CD4-positive, alpha-beta memory T cell (primary cell): ENCODE measurements around the gene PROSER1. TPM values are rescaled to one million over a fixed set of nuclear protein-coding genes. Genes with fewer than 3 reads are reported as not detected.

Source experiments
- CTCF ChIA-PET: fragments of 350-600 bp; sonication (Branson Sonifier 250); formaldehyde crosslinking; loops from one replicate; lab custom pipeline; 2021; ENCODE audit warnings: inconsistent platforms; ENCODE audit not compliant: partially characterized antibody; lab: Charles Lee
- POLR2A ChIA-PET: fragments of 350-600 bp; sonication (Branson Sonifier 250); formaldehyde crosslinking; loops from one replicate; lab custom pipeline; 2021; ENCODE audit not compliant: partially characterized antibody; lab: Charles Lee
- DNase-seq, 5 donors: peaks; one replicate each; pipeline versions ENCODE4 v3.0.0 to v3.0.0-alpha.2; 2020 to 2022; ENCODE audit warnings: mixed read lengths in 1 of 5
- H3K27ac ChIP-seq: one replicate; pipeline ENCODE4 v1.7.0; 2013; ENCODE audit warnings: low read depth, low read length
- H3K27me3 ChIP-seq: 2 replicates; pipeline ENCODE4 v1.7.0; 2013; ENCODE audit warnings: mild to moderate bottlenecking, low read length, moderate library complexity; ENCODE audit not compliant: insufficient read depth
- H3K36me3 ChIP-seq: 2 replicates; pipeline ENCODE4 v1.7.0; 2013; ENCODE audit warnings: mild to moderate bottlenecking, low read length, moderate library complexity; ENCODE audit not compliant: insufficient read depth
- H3K4me1 ChIP-seq: 2 replicates; pipeline ENCODE4 v1.7.0; 2013; ENCODE audit warnings: mild to moderate bottlenecking, low read length, moderate library complexity; ENCODE audit not compliant: insufficient read depth
- H3K4me3 ChIP-seq, 2 donors: one replicate each; pipeline ENCODE4 v1.7.0; 2013; ENCODE audit warnings: low read length in 2 of 2, mild to moderate bottlenecking in 1 of 2
- H3K9me3 ChIP-seq, 2 donors: one replicate each; pipeline ENCODE4 v1.7.0; 2013; ENCODE audit warnings: low read length in 2 of 2, control low read depth in 1 of 2; ENCODE audit not compliant: control insufficient read depth in 1 of 2
- H3K27ac Mint-ChIP-seq, 7 donors: one replicate each; pipeline ENCODE4 v1.8.0; 2020 to 2021; ENCODE audit warnings: mixed read lengths in 7 of 7, mild to moderate bottlenecking in 6 of 7, inconsistent platforms in 3 of 7, moderate library complexity in 3 of 7
- H3K27me3 Mint-ChIP-seq, 2 donors: one replicate each; pipeline ENCODE4 v1.8.0; 2020 to 2021; ENCODE audit warnings: mixed read lengths in 2 of 2
- H3K36me3 Mint-ChIP-seq, 2 donors: one replicate each; pipeline ENCODE4 v1.8.0; 2020 to 2021; ENCODE audit warnings: mixed read lengths in 2 of 2, inconsistent platforms in 1 of 2, mild to moderate bottlenecking in 1 of 2
- H3K4me1 Mint-ChIP-seq, 4 donors: one replicate each; pipeline ENCODE4 v1.8.0; 2020 to 2021; ENCODE audit warnings: mixed read lengths in 4 of 4, mild to moderate bottlenecking in 1 of 4
- H3K4me3 Mint-ChIP-seq, 8 donors: one replicate each; pipeline ENCODE4 v1.8.0; 2020 to 2021; ENCODE audit warnings: mixed read lengths in 8 of 8, mild to moderate bottlenecking in 7 of 8, moderate library complexity in 6 of 8, inconsistent platforms in 3 of 8
- H3K9me3 Mint-ChIP-seq, 8 donors: one replicate each; pipeline ENCODE4 v1.8.0; 2020 to 2021; ENCODE audit warnings: mixed read lengths in 8 of 8, mild to moderate bottlenecking in 5 of 8, inconsistent platforms in 3 of 8, moderate library complexity in 1 of 8
- intact Hi-C: fragments of 100-400 bp; cut with micrococcal nuclease; formaldehyde crosslinking; loops from one replicate; pipeline ENCODE4 v1.15.1; 2023
- polyA plus RNA-seq, 2 donors: library from polyadenylated mRNA; unstranded; fragments of 300-500 nt; fragmentation: Illumina TruSeq; gene quantifications; one replicate each; pipeline ENCODE4 v1.2.3, GENCODE V29; 2021
- total RNA-seq, 2 experiments: library from RNA; stranded (reverse); gene quantifications; one replicate each; pipeline ENCODE4 v1.2.3, GENCODE V29; 2021

PROSER1 gene
- total and polyA plus RNA-seq, 4 experiments from 2014 or later = 3.5 to 49.5 (median 34.4) TPM

DNA sequence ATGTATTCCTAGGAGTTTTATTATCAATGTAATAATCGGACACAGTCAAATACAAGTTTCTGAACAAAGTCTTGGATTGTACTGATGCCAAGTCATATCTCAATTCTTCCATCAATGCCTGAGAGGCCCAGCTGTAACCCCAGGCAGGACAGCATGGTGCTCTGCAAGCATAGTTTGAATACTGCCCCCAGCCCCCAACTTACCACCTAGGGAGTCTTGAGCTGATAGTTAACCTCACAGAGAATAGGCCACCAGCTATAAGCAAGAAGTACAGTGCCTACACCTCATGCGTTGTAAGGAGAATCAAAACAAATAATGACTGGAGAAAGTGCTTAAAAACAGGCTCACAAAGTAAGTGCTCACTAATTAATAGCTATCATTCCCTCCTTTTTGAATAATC lies 2.7 kb downstream of the PROSER1 start:
- Mint-ChIP-seq H3K27ac (peak overlapping the region in 5 of 7 donors; percentile 3 to 98 (median 87)), H3K36me3 (peaks cover 6 to 37% of the 10 kb centered on the region in 2 donors), H3K4me3 (peak overlapping the region; percentile 87 to 98 (median 94)), H3K9me3 (no peaks in the 10 kb centered on the region), H3K4me1 (peaks cover 36 to 75% (median 59%) of the 10 kb centered on the region in 4 donors), H3K27me3 (no peaks in the 10 kb centered on the region)
- no peak overlapping the region for H3K27ac ChIP-seq
- intact Hi-C loops = loop anchor here (10.0 kb wide), 1 partner anchor 1740 kb away; the partner anchor contains the start of gene MRPS31
- no peaks in the 10 kb centered on the region for H3K27me3 ChIP-seq
- peaks cover 5% of the 10 kb centered on the region for H3K36me3 ChIP-seq
- CTCF ChIA-PET = no interaction called here
- H3K9me3 ChIP-seq = no peaks in the 10 kb centered on the region
- H3K4me3 ChIP-seq = peak overlapping the region in 1 of 2 donors; percentile 3
- H3K4me1 ChIP-seq = peaks cover 65% of the 10 kb centered on the region
- no peak for DNase-seq
- POLR2A ChIA-PET = no interaction called here

DNA sequence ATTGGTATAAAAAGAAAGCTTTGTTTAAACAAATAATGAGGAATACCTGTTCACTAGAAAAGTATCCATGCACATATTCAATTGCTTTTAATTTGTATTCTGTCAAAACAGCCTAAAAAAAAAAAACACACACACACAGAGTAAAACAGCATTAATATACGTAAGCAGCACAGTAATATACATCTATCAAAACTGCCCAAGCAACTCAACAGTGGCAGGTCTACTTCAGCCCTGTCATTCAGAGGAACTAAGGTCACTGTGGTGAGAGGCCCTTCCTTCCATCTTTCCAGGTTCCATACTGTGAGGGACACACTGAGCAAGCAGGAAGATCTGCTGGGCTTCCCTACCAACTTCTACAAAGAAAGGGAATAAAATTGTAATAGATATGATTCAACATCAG lies 3.8 kb downstream of the PROSER1 start:
- Histone ChIP-seq H3K4me3 (no peak overlapping the region), H3K27me3 (no peaks in the 10 kb centered on the region), H3K4me1 (peaks cover 55% of the 10 kb centered on the region), H3K9me3 (no peaks in the 10 kb centered on the region), H3K36me3 (peaks cover 5% of the 10 kb centered on the region), H3K27ac (no peak overlapping the region)
- no peak for DNase-seq
- peak overlapping the region in 4 of 8 donors; percentile 17 to 98 (median 44) for H3K4me3 Mint-ChIP-seq
- no peaks in the 10 kb centered on the region for H3K9me3 Mint-ChIP-seq
- POLR2A ChIA-PET = no interaction called here
- H3K36me3 Mint-ChIP-seq = peaks cover 6 to 42% of the 10 kb centered on the region in 2 donors
- intact Hi-C loops = loop anchor here (10.0 kb wide), 1 partner anchor 1741 kb away; the partner anchor contains the start of gene MRPS31
- H3K27me3 Mint-ChIP-seq = no peaks in the 10 kb centered on the region
- peaks cover 35 to 68% (median 51%) of the 10 kb centered on the region in 4 donors for H3K4me1 Mint-ChIP-seq
- H3K27ac Mint-ChIP-seq = peak overlapping the region in 1 of 7 donors; percentile 51
- CTCF ChIA-PET = no interaction called here

- Mint-ChIP-seq H3K36me3 (peaks cover 14 to 42% of the 10 kb centered on the region in 2 donors), H3K4me1 (peaks cover 30 to 53% (median 46%) of the 10 kb centered on the region in 4 donors), H3K9me3 (no peaks in the 10 kb centered on the region), H3K4me3 (peak overlapping the region in 1 of 8 donors; percentile 3), H3K27ac (peak overlapping the region in 2 of 7 donors; percentile 18 to 49), H3K27me3 (no peaks in the 10 kb centered on the region)
- ChIA-PET POLR2A (no interaction called here), CTCF (no interaction called here)
- no peak for DNase-seq
- intact Hi-C loops = loop anchor here (10.0 kb wide), 1 partner anchor 1743 kb away; the partner anchor contains the start of gene MRPS31
- Histone ChIP-seq H3K9me3 (no peaks in the 10 kb centered on the region), H3K27ac (no peak overlapping the region), H3K4me1 (peaks cover 50% of the 10 kb centered on the region), H3K36me3 (peaks cover 8% of the 10 kb centered on the region), H3K27me3 (no peaks in the 10 kb centered on the region), H3K4me3 (no peak overlapping the region)
Observed at GRCh38 chr13:39032150-39032549, 5.7 kb downstream of the PROSER1 start.

DNA sequence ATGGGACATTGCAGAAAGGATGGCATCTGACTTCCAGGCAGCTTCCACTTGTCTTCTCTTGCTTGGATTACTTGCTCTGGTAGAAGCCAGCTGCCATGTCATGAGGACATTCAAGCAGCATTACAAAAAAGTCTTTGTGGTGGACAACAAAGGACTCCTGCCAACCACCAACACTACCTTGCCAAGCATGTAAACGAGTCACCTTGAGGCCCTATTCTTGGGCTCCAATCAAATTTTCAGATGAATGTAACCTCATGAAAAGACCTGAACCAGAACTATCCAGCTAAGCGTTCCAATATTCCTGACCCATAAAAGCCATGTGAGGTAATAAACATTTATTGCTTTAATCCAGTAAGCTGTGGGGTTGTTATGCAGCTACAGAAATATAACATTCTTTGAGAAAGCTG lies 12.5 kb downstream of the PROSER1 start:
- H3K36me3 ChIP-seq = peaks cover 41% of the 10 kb centered on the region
- no peak overlapping the region for H3K27ac Mint-ChIP-seq
- peaks cover under 1% of the 10 kb centered on the region for H3K4me1 ChIP-seq
- ChIA-PET POLR2A (no interaction called here), CTCF (no interaction called here)
- DNase-seq = no peak
- no peaks in the 10 kb centered on the region for H3K27me3 Mint-ChIP-seq
- H3K36me3 Mint-ChIP-seq = peaks cover 41 to 82% of the 10 kb centered on the region in 2 donors
- H3K4me3 ChIP-seq = no peak overlapping the region
- H3K4me1 Mint-ChIP-seq = peaks cover 0 to 6% (median 2%) of the 10 kb centered on the region in 4 donors
- H3K9me3 ChIP-seq = no peaks in the 10 kb centered on the region
- H3K27me3 ChIP-seq = no peaks in the 10 kb centered on the region
- no peaks in the 10 kb centered on the region for H3K9me3 Mint-ChIP-seq
- intact Hi-C loops = no loop called here
- H3K4me3 Mint-ChIP-seq = no peak overlapping the region
- no peak overlapping the region for H3K27ac ChIP-seq

DNA sequence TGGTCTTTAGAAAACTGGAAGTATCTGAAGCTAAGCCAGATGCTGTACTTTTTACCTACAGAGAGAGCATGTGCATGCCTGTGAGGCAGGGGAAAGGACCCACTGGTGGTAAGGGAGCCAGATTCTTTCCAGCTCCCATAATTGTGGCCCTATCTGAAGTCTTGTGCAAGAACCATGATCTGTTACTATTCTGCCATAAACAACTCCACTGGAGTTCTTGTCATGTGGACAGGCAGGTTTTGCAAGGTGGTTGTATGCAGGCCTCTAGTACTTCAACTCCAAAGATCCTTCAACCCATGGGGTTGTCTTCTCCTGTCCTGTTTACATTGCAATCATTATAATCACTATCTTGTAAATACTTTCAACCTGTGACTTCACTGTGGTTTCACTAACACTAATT lies 14.1 kb downstream of the PROSER1 start:
- no peaks in the 10 kb centered on the region for H3K27me3 ChIP-seq
- no peaks in the 10 kb centered on the region for H3K27me3 Mint-ChIP-seq
- no peaks in the 10 kb centered on the region for H3K9me3 Mint-ChIP-seq
- H3K9me3 ChIP-seq = no peaks in the 10 kb centered on the region
- H3K4me1 ChIP-seq = no peaks in the 10 kb centered on the region
- H3K4me1 Mint-ChIP-seq = peaks cover 0 to 6% (median 2%) of the 10 kb centered on the region in 4 donors
- H3K4me3 Mint-ChIP-seq = no peak overlapping the region
- peaks cover 40% of the 10 kb centered on the region for H3K36me3 ChIP-seq
- H3K27ac Mint-ChIP-seq = no peak overlapping the region
- no peak overlapping the region for H3K27ac ChIP-seq
- peaks cover 48 to 79% of the 10 kb centered on the region in 2 donors for H3K36me3 Mint-ChIP-seq
- intact Hi-C loops = no loop called here
- H3K4me3 ChIP-seq = no peak overlapping the region
- ChIA-PET POLR2A (no interaction called here), CTCF (no interaction called here)
- DNase-seq = no peak

- peaks cover 52 to 83% of the 10 kb centered on the region in 2 donors for H3K36me3 Mint-ChIP-seq
- H3K27me3 Mint-ChIP-seq = no peaks in the 10 kb centered on the region
- H3K9me3 Mint-ChIP-seq = no peaks in the 10 kb centered on the region
- intact Hi-C loops = no loop called here
- H3K27ac ChIP-seq = no peak overlapping the region
- H3K27ac Mint-ChIP-seq = no peak overlapping the region
- peaks cover 0 to 6% (median 2%) of the 10 kb centered on the region in 4 donors for H3K4me1 Mint-ChIP-seq
- POLR2A ChIA-PET = no interaction called here
- DNase-seq = no peak
- no peaks in the 10 kb centered on the region for H3K27me3 ChIP-seq
- CTCF ChIA-PET = no interaction called here
- peaks cover 36% of the 10 kb centered on the region for H3K36me3 ChIP-seq
- no peaks in the 10 kb centered on the region for H3K9me3 ChIP-seq
- no peak overlapping the region for H3K4me3 Mint-ChIP-seq
- H3K4me3 ChIP-seq = no peak overlapping the region
- no peaks in the 10 kb centered on the region for H3K4me1 ChIP-seq
Observed at GRCh38 chr13:39023316-39023715, 14.6 kb downstream of the PROSER1 start.

DNA sequence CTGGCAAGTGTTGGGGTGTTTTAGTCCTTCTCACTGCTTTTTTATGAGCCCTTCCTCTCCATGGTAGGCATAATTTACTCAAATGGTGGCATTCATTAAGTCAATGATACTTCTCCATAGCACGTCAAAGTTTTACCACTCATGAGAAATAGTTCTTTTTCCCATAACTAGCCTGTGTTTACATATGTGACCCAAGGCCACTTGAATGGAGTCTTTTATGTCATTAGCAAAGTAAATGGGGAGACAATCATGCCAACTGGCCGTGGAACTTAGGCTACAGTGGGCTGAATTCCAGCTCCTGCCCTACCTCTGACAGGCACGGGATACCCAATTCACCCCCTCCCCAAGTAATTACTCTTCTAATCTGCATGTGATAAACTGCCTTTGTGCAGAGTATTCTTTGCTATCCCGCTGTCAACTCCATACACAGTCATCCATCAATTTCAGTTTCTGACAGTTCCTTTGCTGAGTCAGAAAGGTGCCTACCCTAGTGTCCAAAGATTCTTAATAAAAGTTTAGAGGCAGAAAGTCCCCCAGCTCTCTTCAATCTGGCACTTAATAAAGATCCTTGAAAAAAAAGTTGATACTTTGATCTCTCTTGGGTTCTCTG lies 16.9 kb downstream of the PROSER1 start:
- peaks cover 32% of the 10 kb centered on the region for H3K36me3 ChIP-seq
- no peaks in the 10 kb centered on the region for H3K9me3 ChIP-seq
- H3K27me3 ChIP-seq = no peaks in the 10 kb centered on the region
- DNase-seq = no peak
- no peak overlapping the region for H3K4me3 ChIP-seq
- no peaks in the 10 kb centered on the region for H3K4me1 ChIP-seq
- ChIA-PET CTCF (no interaction called here), POLR2A (interaction anchor here (1.1 kb wide), 1 partner anchor 16 kb away, joined by 3 read pairs; the partner anchor contains the start of gene PROSER1)
- intact Hi-C loops = no loop called here
- Mint-ChIP-seq H3K27me3 (no peaks in the 10 kb centered on the region), H3K4me1 (peaks cover 0 to 6% (median 3%) of the 10 kb centered on the region in 4 donors), H3K4me3 (no peak overlapping the region), H3K27ac (peak overlapping the region in 1 of 7 donors; percentile 57), H3K36me3 (peaks cover 46 to 76% of the 10 kb centered on the region in 2 donors), H3K9me3 (no peaks in the 10 kb centered on the region)
- H3K27ac ChIP-seq = no peak overlapping the region
